Ascending aorta (tissue), 2 donors: ENCODE results near the gene ZNF148. TPM values are rescaled to one million over a fixed set of nuclear protein-coding genes. Genes with fewer than 3 reads are reported as not detected.
"Not testable (repeated sequence)": the region's sequence is repeated elsewhere in the genome, so short reads cannot be mapped to it uniquely, and the experiment has no call there.

Experiments
- DNase-seq, 2 donors: peaks; one replicate each; pipeline ENCODE4 v3.0.0-alpha.2; 2019; ENCODE audit warnings: low spot score in 2 of 2
- H3K27ac ChIP-seq, 2 donors: fragments of 200-600 bp; sonication (generic); one replicate each; pipeline ENCODE4 v1.5.1; 2016 to 2017; ENCODE audit warnings: mild to moderate bottlenecking in 1 of 2
- H3K27me3 ChIP-seq: fragments of 200-600 bp; sonication (generic); one replicate; pipeline ENCODE4 v1.5.1; 2017
- H3K36me3 ChIP-seq, 2 donors: fragments of 200-600 bp; sonication (generic); one replicate each; pipeline ENCODE4 v1.5.1; 2016
- H3K4me1 ChIP-seq, 2 donors: fragments of 200-600 bp; sonication (generic); one replicate each; pipeline ENCODE4 v1.5.1; 2016 to 2017; ENCODE audit warnings: mild to moderate bottlenecking in 1 of 2
- H3K4me3 ChIP-seq, 2 donors: fragments of 200-600 bp; sonication (generic); one replicate each; pipeline ENCODE4 v1.5.1; 2016 to 2017; ENCODE audit warnings: mild to moderate bottlenecking in 1 of 2
- H3K9me3 ChIP-seq, 2 donors: fragments of 200-600 bp; sonication (generic); one replicate each; pipeline ENCODE4 v1.5.1; 2016
- CTCF ChIP-seq, 3 experiments: fragments of 200-600 bp in 2 of 3; fragments of 450-650 bp in 1 of 3; sonication (generic) in 2 of 3; IDR thresholded peaks; one replicate each; pipeline ENCODE4 v1.5.1; 2016 to 2019; ENCODE audit warnings: antibody characterized with exemption in 3 of 3, mild to moderate bottlenecking in 1 of 3, moderate library complexity in 1 of 3
- intact Hi-C: fragments of 100-400 bp; cut with DNase I; formaldehyde crosslinking; loops from one replicate; pipeline ENCODE4 v1.15.1; 2023
- total RNA-seq: library from RNA; depleted of rRNA; stranded (reverse); fragments of >200 nt; gene quantifications from one replicate; pipeline ENCODE4 v1.1.0, GENCODE V29; 2016

The ZNF148 gene
- total RNA-seq, 1 donor from 2014 or later, result 10.0 TPM

GRCh38 chr3:125349055-125349454 lies 26.1 kb downstream of the ZNF148 start:
- peak overlapping the region in 1 of 2 donors; percentile 22 for H3K27ac ChIP-seq
- no peak for DNase-seq
- intact Hi-C loops, result no loop called here

GRCh38 chr3:125343367-125343766 lies 31.8 kb downstream of the ZNF148 start:
- H3K36me3 ChIP-seq, DNase-seq, H3K27ac ChIP-seq, H3K27me3 ChIP-seq, H3K4me3 ChIP-seq, H3K4me1 ChIP-seq, intact Hi-C loops: not testable (repeated sequence)
- peaks cover 5 to 33% of the 10 kb centered on the region in 2 donors for H3K9me3 ChIP-seq

More at GRCh38 chr3:125349055-125349454, 26.1 kb downstream of the ZNF148 start:
- Histone ChIP-seq H3K27me3 (no peaks in the 10 kb centered on the region), H3K4me3 (no peak overlapping the region), H3K9me3 (peaks cover 5 to 26% of the 10 kb centered on the region in 2 donors), H3K36me3 (no peaks in the 10 kb centered on the region), H3K4me1 (peaks cover 0 to 6% of the 10 kb centered on the region in 2 donors)
- TF ChIP-seq CTCF (IDR thresholded peaks at IDR 0.05), result no peak

GRCh38 chr3:125340121-125340520 lies 35.0 kb downstream of the ZNF148 start:
- H3K27me3 ChIP-seq, result no peaks in the 10 kb centered on the region
- H3K36me3 ChIP-seq, result no peaks in the 10 kb centered on the region
- peaks cover 0 to 15% of the 10 kb centered on the region in 2 donors for H3K9me3 ChIP-seq
- no peak overlapping the region for H3K27ac ChIP-seq
- peaks cover 0 to 4% of the 10 kb centered on the region in 2 donors for H3K4me1 ChIP-seq
- no peak for TF ChIP-seq CTCF (IDR thresholded peaks at IDR 0.05)
- intact Hi-C loops, result no loop called here
- no peak overlapping the region for H3K4me3 ChIP-seq
- DNase-seq, result no peak

DNA sequence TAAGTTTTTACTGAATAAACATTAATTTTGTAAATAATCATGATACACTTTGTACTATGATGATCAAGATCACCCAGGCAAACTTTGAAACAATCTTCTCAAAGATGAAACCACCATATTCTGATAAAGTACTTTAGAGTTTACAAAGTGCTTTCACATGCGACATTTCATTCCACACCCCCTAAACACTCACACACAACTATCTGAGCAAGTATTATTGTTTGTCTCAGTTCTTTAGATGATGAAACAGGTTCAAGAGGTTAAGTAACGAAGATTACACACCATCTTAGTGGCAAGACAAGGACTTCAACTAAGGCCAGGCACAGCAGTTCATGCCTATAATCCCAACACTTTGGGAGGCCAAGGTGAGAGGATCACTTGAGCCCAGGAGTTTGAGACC lies 37.6 kb downstream of the ZNF148 start:
- no peak for TF ChIP-seq CTCF (IDR thresholded peaks at IDR 0.05)
- no peaks in the 10 kb centered on the region for H3K36me3 ChIP-seq
- intact Hi-C loops, result no loop called here
- no peak overlapping the region for H3K27ac ChIP-seq
- no peak for DNase-seq
- peaks cover 0 to 9% of the 10 kb centered on the region in 2 donors for H3K4me1 ChIP-seq
- H3K4me3 ChIP-seq, result no peak overlapping the region
- H3K27me3 ChIP-seq, result no peaks in the 10 kb centered on the region
- peaks cover 0 to 7% of the 10 kb centered on the region in 2 donors for H3K9me3 ChIP-seq

DNA sequence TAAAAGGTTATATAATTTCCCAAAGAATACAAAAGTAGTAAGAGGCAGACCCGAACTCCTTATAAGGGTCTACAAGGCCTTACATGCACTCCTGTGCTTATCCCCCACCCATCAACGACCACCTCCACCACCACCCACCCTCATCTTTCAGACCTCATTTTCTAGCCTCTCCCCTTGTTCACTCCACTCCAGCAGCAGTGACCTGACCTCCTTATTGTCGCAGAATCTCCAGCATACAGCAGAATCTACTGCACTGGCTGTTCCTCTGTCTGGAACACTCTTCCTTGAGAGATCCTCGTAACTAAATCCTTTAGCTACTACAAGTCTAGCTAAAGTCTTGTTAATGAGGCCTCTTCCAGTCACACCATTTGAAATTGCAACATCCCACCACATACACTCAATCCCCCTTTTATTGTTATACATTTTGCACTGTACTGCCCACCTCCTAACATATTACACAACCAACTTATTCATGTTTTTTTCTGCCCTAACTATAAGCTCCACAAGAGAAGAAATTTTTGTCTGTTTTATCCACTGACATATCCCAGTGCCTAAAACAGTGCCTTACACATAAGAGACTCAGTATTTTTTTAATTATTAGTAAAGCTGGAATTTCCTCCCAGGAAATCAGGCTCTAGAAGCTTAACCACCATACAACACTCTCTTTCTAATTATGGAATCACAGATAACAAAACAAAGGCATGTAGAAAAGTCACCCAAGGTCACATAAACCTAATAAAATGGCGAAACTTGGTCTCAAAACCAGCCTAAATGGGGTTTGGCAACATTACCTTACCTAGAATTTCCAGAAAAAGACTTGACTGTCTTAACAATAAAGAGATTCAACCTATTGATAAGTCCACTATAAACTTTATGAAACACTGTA lies 40.2 kb downstream of the ZNF148 start:
- Histone ChIP-seq H3K4me3 (no peak overlapping the region), H3K27ac (no peak overlapping the region), H3K9me3 (no peaks in the 10 kb centered on the region), H3K4me1 (peaks cover 0 to 9% of the 10 kb centered on the region in 2 donors), H3K36me3 (no peaks in the 10 kb centered on the region), H3K27me3 (no peaks in the 10 kb centered on the region)
- no peak for DNase-seq
- intact Hi-C loops, result no loop called here
- no peak for TF ChIP-seq CTCF (IDR thresholded peaks at IDR 0.05)

DNA sequence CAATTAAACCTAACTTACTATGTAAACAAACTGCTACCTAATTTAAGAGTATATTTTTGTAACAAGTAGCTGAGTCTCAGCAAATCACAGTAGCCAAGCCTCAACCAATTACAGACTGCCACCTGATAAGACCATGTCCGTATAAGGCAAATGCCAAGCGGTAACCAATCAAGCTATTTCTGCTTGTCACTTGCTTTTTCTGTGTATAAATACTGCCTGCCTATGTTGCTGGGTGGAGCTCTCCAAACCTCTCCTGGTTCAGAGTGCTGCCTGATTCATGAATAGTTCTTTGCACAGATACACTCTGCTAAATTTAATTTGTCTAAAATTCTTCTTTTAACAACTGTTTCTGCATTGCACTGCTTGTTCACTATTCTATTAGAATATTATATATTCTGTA lies 42.6 kb downstream of the ZNF148 start:
- peaks cover 0 to 9% of the 10 kb centered on the region in 2 donors for H3K4me1 ChIP-seq
- H3K27me3 ChIP-seq, result no peaks in the 10 kb centered on the region
- no peak for DNase-seq
- peaks cover 0 to 6% of the 10 kb centered on the region in 2 donors for H3K36me3 ChIP-seq
- H3K27ac ChIP-seq, result no peak overlapping the region
- no peaks in the 10 kb centered on the region for H3K9me3 ChIP-seq
- no peak for TF ChIP-seq CTCF (IDR thresholded peaks at IDR 0.05)
- intact Hi-C loops, result no loop called here
- no peak overlapping the region for H3K4me3 ChIP-seq
